Stromal cell of bone marrow (primary cell): ENCODE data around the gene ZBTB8A.
A peak's percentile ranks its signal among the peaks of the same experiment; 100 is the strongest.
"Not testable (repeated sequence)": the region's sequence is repeated elsewhere in the genome, so short reads cannot be mapped to it uniquely, and the experiment has no call there.

Source experiments
- DNase-seq: peaks from one replicate; pipeline ENCODE4 v3.0.0-alpha.2; 2012; ENCODE audit warnings: low read depth

ZBTB8A gene

GRCh38 chr1:32538887-32539583, at the start of gene ZBTB8A:
Gene ZBTB8A, plus strand, starts transcription at chr1:32539427. Its CDS starts 53,505 bp downstream, at chr1:32592932.
- peak; percentile 54 for DNase-seq

GRCh38 chr1:32489774-32490454, 49.3 kb upstream of the ZBTB8A start:
- no peak for DNase-seq

- DNase-seq = no peak
Measured at GRCh38 chr1:32491386-32491785, 47.8 kb upstream of the ZBTB8A start.

- no peak for DNase-seq
Measured at GRCh38 chr1:32494196-32494595, 45.0 kb upstream of the ZBTB8A start.

- no peak for DNase-seq
Measured at GRCh38 chr1:32494711-32495337, 44.4 kb upstream of the ZBTB8A start.

GRCh38 chr1:32496127-32496526, 43.1 kb upstream of the ZBTB8A start:
- DNase-seq = peak; percentile 35

- DNase-seq = no peak
Measured at GRCh38 chr1:32498751-32499150, 40.5 kb upstream of the ZBTB8A start.

- peak; percentile 47 for DNase-seq
Measured at GRCh38 chr1:32500387-32501209, 38.6 kb upstream of the ZBTB8A start.

GRCh38 chr1:32501865-32502264, 37.4 kb upstream of the ZBTB8A start:
- DNase-seq = no peak

GRCh38 chr1:32503153-32503552, 36.1 kb upstream of the ZBTB8A start:
- DNase-seq = no peak

- DNase-seq = no peak
Measured at GRCh38 chr1:32507021-32507420, 32.2 kb upstream of the ZBTB8A start.

- DNase-seq = no peak
Measured at GRCh38 chr1:32508761-32509160, 30.5 kb upstream of the ZBTB8A start.

- DNase-seq = no peak
Measured at GRCh38 chr1:32509939-32510338, 29.3 kb upstream of the ZBTB8A start.

- no peak for DNase-seq
Measured at GRCh38 chr1:32516402-32516801, 22.8 kb upstream of the ZBTB8A start.

- no peak for DNase-seq
Measured at GRCh38 chr1:32518976-32519375, 20.3 kb upstream of the ZBTB8A start.

GRCh38 chr1:32521165-32521564, 18.1 kb upstream of the ZBTB8A start:
- DNase-seq = no peak

- no peak for DNase-seq
Measured at GRCh38 chr1:32525053-32525452, 14.2 kb upstream of the ZBTB8A start.

- no peak for DNase-seq
Measured at GRCh38 chr1:32525661-32526444, 13.4 kb upstream of the ZBTB8A start.

- DNase-seq = not testable (repeated sequence)
Measured at GRCh38 chr1:32528550-32528949, 10.7 kb upstream of the ZBTB8A start.

- DNase-seq = no peak
Measured at GRCh38 chr1:32533792-32534327, 5.4 kb upstream of the ZBTB8A start.

GRCh38 chr1:32536117-32536516, 3.1 kb upstream of the ZBTB8A start:
- DNase-seq = no peak
